HG03196 (cell line): ENCODE measurements around the gene STN1.

Experiments
- ATAC-seq: cut with Tn5 transposase; IDR thresholded peaks from one replicate; pipeline ENCODE4 v1.9.1; 2021; ENCODE audit not compliant: unreplicated experiment

Gene STN1

DNA sequence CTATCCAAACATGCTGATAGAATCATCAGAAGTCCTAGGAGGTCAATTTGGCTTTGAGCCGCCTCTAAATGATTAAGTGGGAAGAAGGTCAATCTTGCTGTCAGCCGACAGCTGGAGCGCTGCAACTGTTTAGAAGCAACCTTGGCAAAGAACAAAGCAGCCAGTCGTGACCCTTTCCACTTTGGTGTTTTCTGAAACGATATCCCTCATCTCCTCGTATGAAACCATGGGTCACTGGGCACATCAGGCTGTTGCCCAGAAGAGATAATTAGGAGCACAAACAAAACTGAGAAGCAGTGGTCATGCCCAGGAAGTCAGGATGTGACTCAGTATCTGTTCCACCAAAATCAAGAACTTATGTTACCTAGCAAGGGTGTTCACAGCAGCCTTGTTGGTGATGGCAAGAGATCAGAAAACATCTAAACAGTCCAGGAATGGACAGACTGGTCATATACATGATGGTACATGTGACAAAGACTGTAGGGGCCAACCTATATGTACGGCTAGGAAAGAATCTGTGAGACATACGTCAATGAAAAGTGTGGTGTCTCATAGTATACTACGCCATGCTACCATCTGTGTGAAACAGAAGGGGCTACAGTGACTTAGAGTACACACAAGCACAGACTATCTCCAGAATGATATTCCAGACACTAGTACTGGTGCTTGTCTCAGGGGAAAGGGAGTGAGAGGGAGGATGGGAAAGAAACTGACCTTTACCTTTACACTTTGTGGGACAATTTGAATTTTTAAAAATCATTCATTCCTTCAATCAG lies 22.4 kb downstream of the STN1 start:
- no peak for ATAC-seq

GRCh38 chr10:103894441-103894864 lies 23.5 kb downstream of the STN1 start:
- ATAC-seq = no peak

GRCh38 chr10:103893817-103894216 lies 24.2 kb downstream of the STN1 start:
- no peak for ATAC-seq

DNA sequence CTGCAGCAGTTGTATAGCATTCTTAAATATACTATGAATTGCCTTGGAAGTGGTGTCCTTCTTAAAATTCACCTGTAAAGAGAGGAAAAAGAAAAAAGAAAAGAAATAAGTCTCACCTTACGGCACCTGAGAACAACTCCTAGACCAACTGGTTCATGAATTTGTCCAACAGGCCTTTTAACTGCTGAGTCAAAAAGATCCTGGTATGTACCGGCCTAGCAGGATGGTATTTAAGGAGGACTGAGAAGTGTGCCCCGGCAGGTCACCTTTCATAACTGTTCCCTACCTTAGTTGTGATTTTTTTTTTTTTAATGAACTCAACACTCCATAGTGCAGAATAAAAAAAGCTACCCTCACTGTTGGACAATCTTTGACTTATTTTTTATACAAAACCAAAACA lies 25.8 kb downstream of the STN1 start:
- no peak for ATAC-seq

- no peak for ATAC-seq
Observed at GRCh38 chr10:103890688-103891087, 27.3 kb downstream of the STN1 start.

DNA sequence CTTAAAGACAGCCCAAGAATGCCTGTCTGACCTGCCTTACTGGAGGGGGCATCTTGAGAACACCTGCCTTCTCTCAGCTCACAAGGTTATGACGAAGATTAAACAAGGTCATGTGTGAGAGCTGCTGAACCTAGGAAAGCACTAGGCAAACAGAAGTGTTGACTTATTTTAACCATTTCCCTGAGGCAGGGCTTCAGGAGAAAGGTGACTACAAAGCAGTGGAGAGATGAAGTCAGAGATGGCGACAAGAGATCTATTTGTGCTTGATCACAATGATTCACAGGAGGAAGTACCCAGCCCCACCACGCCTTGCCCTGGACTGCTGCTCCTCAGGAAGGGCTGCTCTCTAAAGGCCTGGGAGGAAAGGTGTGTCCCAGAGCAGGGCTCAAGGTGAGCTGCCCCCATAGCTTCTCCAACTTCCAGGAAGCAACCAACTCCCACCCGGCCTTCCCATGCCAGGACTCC lies 27.8 kb downstream of the STN1 start:
- no peak for ATAC-seq

DNA sequence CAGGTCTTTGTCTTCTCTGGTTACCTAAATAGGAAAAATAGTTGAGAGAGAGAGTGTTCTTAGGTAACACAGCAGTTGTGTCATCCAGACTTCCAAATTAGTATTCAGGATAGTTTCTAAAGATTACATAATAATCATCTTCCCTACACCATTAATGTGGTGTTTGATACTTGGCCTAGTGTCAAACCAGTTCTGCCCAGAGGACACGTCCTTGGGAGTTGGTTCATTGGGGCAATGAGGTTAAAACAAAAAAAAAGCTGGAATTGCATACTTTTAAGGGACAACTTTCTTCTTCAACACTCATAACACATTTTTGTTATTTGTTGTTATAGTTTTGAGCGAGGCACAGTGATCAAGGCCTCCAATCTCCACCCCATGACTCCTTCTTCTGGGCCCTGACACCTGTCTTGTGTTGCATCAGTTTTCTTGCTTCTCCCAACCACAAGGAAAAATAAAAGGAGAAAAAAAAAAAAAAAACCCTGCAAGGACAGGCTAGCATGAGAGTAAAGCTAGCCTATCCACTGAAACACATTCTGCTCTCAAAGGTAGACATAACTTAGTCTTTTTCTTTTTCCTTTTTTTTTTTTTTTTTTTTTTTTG lies 28.8 kb downstream of the STN1 start:
- no peak for ATAC-seq

DNA sequence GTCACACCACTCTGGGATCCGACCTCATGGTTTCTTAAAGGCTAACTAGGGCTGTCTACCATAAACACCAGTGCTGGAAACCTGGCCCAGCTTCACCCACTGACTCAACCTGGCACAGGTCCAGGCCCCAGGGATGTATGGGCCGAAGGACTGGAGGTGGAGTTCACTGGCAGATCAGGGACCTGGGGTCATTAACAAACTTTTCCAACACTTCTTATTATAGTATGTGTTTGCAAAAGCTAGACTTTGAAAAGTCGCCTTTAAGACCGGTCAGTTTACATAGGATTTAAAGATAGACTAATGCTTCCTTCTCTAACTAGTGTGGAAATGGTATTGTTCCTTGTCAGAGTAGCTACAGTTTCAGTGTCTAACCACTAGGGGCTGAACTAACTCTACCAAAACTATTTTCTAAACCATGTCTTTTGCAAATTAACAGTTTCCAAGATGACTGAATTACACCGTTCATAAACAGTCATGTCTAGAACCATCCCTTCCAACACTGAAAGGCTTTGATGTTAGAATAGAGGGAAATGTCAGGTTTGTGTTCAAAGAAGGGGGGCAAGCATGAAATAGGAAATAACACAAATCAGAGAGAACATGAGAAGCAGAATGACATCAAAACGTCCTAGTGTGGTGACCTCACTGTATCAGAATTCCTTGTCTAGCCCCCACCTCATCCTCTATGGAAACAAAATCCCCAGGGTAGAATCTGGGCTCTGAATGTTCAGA lies 29.7 kb downstream of the STN1 start:
- peak; percentile 53 for ATAC-seq

- ATAC-seq = no peak
Observed at GRCh38 chr10:103885617-103886016, 32.4 kb downstream of the STN1 start.

- ATAC-seq = no peak
Observed at GRCh38 chr10:103884681-103885139, 33.3 kb downstream of the STN1 start.

DNA sequence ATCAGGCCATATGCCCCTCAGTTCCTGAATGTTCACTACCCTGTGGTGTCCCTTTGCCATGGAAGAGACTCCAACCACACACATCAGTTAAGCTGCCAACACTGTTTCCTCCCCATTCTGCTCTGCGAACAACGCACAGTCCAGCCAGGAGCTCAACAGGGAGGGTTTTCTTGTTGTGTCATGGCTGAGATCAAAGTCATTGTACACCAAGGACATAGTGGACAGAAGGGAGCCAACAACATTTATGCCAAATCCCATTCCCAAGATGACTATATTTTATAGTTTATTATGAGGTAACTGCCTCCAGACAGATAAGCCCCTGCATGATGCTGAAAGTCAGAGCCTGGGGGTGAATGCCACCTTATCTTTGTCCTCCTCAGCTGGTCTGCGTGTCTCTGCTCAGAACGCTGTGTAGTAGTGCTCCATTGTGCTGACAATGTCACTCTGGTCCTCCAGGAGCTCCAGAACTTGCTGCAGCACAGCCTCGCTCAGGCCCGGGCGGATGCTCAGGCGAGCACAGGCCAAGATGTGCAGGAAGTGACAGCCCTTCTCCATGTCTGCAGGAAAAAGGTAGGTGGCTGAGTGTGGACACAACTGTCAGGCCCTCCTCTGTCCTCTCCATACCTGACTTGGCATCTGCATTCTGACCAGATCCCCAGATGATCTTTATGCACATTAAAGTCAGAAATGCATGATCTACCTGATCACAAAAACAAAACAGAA lies 35.5 kb downstream of the STN1 start:
- no peak for ATAC-seq

DNA sequence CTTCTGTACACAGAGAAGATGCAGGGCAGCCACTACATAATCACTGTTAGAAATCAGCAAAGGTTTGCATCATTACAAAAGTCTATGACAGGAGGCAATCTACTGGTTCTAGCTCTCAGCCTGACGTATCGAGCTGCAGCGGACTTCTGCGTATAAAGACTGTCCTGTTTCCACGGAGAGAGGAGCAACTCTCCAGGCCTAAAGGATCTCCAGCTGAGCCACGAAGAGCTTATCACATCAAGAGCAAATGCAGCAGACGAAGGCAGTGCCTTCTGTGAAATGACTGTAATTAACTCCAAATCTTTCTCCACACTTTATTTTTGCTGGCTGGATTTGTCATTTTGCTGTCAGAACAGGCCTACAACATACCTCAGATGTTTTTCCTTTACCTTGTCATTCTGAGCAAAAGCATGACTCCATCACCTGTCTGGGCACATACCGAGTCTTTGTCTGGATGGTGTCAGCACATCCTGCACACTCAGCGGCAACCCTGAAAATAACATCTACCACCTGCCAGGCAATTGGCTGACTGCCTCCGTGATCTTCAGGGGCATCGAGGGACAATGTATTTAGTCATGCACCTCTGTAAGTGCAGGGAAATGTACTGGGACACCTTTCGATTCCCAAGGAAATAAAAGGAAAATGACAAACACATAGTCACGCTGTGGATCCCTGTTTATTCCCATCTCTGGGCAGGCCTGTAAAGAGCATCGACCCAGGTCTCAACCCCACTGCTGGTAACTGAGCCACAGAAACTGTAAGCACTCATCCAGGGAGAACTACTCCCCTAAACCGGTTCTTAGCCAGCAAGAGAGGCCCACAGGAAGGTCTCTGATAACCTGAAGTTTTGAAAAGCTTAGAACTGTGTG lies 36.3 kb downstream of the STN1 start:
- ATAC-seq = no peak

DNA sequence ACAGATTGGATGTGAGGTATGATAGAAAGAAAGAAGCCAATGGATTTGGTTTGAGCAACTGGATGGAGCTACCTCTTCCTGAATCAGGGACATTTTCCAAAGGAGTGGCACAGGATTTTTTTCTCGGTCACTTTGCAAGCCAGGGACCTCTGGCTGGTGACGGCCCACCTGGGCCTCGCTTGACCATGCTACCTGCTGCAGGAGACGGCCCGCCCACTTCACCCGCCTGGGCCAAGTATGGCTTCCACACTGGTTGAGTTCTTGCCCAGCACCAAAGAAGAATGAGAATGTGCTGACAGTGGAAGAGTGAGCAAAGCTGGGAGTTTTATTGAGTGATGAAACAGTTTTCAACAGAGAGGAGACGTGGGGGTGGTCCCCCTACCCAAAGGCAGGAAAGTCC lies 38.2 kb downstream of the STN1 start:
- ATAC-seq = no peak

DNA sequence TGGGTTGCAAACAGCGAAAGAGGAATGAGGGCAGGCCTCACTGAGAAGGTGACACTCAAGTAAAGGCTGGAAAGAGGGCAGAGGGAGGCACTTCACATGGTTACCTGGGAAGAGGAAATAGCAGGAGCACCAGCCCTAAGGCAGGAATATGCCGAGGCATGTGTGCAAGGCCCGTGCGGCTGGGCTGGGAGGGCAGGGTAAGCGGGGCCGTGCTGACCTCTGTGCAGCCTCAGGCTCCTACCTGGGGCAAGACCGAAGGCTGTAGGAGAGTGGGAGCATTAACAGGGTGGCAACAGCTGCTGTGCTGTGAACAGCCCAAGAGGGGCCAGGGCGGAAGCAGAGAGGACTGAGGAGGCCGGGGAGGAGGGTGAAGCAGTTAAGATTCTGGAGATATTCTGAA lies 38.6 kb downstream of the STN1 start:
- no peak for ATAC-seq

GRCh38 chr10:103877861-103878260 lies 40.1 kb downstream of the STN1 start:
- ATAC-seq = no peak

- ATAC-seq = no peak
Observed at GRCh38 chr10:103876155-103876554, 41.8 kb downstream of the STN1 start.

DNA sequence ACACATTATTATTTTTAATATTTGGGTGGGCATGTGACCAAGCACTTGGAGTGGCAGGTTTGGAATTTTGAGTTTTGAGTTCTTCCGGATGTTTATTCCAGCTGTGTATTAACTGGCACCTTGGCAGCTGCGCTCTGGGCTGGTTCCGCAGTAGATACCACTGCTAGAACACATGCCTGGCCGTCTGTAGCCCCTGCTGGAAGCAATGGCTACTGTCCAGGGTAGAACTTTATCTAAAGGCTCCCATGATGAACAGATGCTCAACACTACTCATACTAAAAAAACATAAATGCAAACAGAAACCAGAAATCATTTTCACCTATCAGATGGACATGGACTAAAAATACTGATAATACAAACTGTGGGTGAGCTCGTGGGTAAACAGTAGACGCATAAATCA lies 43.3 kb downstream of the STN1 start:
- no peak for ATAC-seq

- ATAC-seq = no peak
Observed at GRCh38 chr10:103872137-103872931, 45.6 kb downstream of the STN1 start.

DNA sequence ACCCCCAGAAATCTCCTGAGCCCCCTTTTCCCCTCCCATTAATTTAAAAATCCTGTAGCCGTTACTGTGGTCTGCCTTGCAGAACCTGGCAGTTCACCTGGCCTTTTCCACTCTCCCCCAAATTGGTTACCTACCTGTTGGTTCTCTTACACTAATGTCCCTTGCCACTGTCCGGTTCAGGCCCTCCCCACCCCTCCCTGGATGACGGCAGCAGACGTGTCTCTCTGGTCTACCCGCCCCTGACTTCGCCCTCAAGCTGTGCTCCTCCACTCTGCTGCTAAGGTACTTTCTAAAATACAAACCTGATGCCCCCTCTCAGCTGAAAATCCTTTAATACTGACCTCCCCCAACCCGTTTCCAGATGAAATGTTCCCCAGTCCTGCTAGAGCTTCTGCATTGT lies 47.0 kb downstream of the STN1 start:
- ATAC-seq = no peak
